PC-9 (cell line): ENCODE data around the gene VENTX.

ENCODE experiments used
- CTCF ChIP-seq: fragments of 200-600 bp; sonication (generic); conservative IDR thresholded peaks from 2 replicates; pipeline ENCODE4 v1.6.1; 2017; ENCODE audit warnings: mixed run types, antibody characterized with exemption, mild to moderate bottlenecking, moderate library complexity
- EZH2 ChIP-seq: fragments of 200-600 bp; sonication (generic); IDR thresholded peaks from 2 replicates; pipeline ENCODE4 v1.8.0; 2017; ENCODE audit warnings: antibody characterized with exemption, low read depth

- TF ChIP-seq CTCF (no peak), EZH2 (no peak)
These were observed 30.2 kb downstream of the VENTX start for GRCh38 chr10:133267829-133268228.
